HG02610 (cell line): ENCODE measurements around the gene ADCY9.
"Not testable (repeated sequence)": the region's sequence is repeated elsewhere in the genome, so short reads cannot be mapped to it uniquely, and the experiment has no call there.

Source experiments
- ATAC-seq: cut with Tn5 transposase; IDR thresholded peaks from one replicate; pipeline ENCODE4 v1.9.1; 2021; ENCODE audit warnings: mild to moderate bottlenecking, moderate library complexity; ENCODE audit not compliant: unreplicated experiment

Gene ADCY9

GRCh38 chr16:3934491-3935181 is 181.6 kb downstream of the ADCY9 start:
- ATAC-seq, result no peak

- not testable (repeated sequence) for ATAC-seq
These were observed 189.1 kb downstream of the ADCY9 start for GRCh38 chr16:3927147-3927546.

- ATAC-seq, result no peak
These were observed 191.5 kb downstream of the ADCY9 start for GRCh38 chr16:3924763-3925162.

GRCh38 chr16:3922241-3922640 is 194.0 kb downstream of the ADCY9 start:
- ATAC-seq, result no peak

- ATAC-seq, result no peak
These were observed 196.0 kb downstream of the ADCY9 start for GRCh38 chr16:3920206-3920605.

- ATAC-seq, result no peak
These were observed 196.8 kb downstream of the ADCY9 start for GRCh38 chr16:3919413-3919812.

- no peak for ATAC-seq
These were observed 200.6 kb downstream of the ADCY9 start for GRCh38 chr16:3915426-3916260.

- no peak for ATAC-seq
These were observed 203.3 kb downstream of the ADCY9 start for GRCh38 chr16:3912897-3913296.
